ENCODE measurements around the gene CAPRIN2.
A peak's percentile ranks its signal among the peaks of the same experiment; 100 is the strongest.

CAPRIN2 gene

GRCh38 chr12:30764251-30764650, 9.5 kb upstream of the CAPRIN2 start:
- DNase-seq (ENCODE audit: low read depth): no peak

- DNase-seq (ENCODE audit: low read depth): no peak
Observed at GRCh38 chr12:30763053-30763452, 8.3 kb upstream of the CAPRIN2 start.

- no peak for DNase-seq (ENCODE audit: low read depth)
Observed at GRCh38 chr12:30761730-30762129, 7.0 kb upstream of the CAPRIN2 start.

- no peak for DNase-seq (ENCODE audit: low read depth)
Observed at GRCh38 chr12:30757316-30757715, 2.6 kb upstream of the CAPRIN2 start.

- DNase-seq (ENCODE audit: low read depth): no peak
Observed at GRCh38 chr12:30756074-30756473, 1.3 kb upstream of the CAPRIN2 start.

GRCh38 chr12:30755395-30755762, 628 bp upstream of the CAPRIN2 start:
- no peak for DNase-seq (ENCODE audit: low read depth)

- DNase-seq (ENCODE audit: low read depth): peak; percentile 2
Observed at GRCh38 chr12:30754383-30754749, 385 bp downstream of the CAPRIN2 start.

- peak; percentile 3 for DNase-seq (ENCODE audit: low read depth)
Observed at GRCh38 chr12:30753751-30754382, 884 bp downstream of the CAPRIN2 start.

GRCh38 chr12:30753233-30753632, 1.5 kb downstream of the CAPRIN2 start:
- DNase-seq (ENCODE audit: low read depth): peak; percentile 5

- no peak for DNase-seq (ENCODE audit: low read depth)
Observed at GRCh38 chr12:30752255-30752654, 2.5 kb downstream of the CAPRIN2 start.

GRCh38 chr12:30748147-30748546, 6.6 kb downstream of the CAPRIN2 start:
- no peak for DNase-seq (ENCODE audit: low read depth)

GRCh38 chr12:30746190-30746589, 8.6 kb downstream of the CAPRIN2 start:
- no peak for DNase-seq (ENCODE audit: low read depth)

- no peak for DNase-seq (ENCODE audit: low read depth)
Observed at GRCh38 chr12:30744321-30744720, 10.4 kb downstream of the CAPRIN2 start.

GRCh38 chr12:30740274-30740673, 14.5 kb downstream of the CAPRIN2 start:
- DNase-seq (ENCODE audit: low read depth): no peak

- no peak for DNase-seq (ENCODE audit: low read depth)
Observed at GRCh38 chr12:30739020-30739419, 15.7 kb downstream of the CAPRIN2 start.

- no peak for DNase-seq (ENCODE audit: low read depth)
Observed at GRCh38 chr12:30732954-30733637, 21.7 kb downstream of the CAPRIN2 start.

- no peak for DNase-seq (ENCODE audit: low read depth)
Observed at GRCh38 chr12:30730011-30730410, 24.7 kb downstream of the CAPRIN2 start.

- DNase-seq (ENCODE audit: low read depth): no peak
Observed at GRCh38 chr12:30729547-30729946, 25.2 kb downstream of the CAPRIN2 start.

- no peak for DNase-seq (ENCODE audit: low read depth)
Observed at GRCh38 chr12:30726647-30727046, 28.1 kb downstream of the CAPRIN2 start.

- peak; percentile 58 for DNase-seq (ENCODE audit: low read depth)
Observed at GRCh38 chr12:30725739-30726138, 29.0 kb downstream of the CAPRIN2 start.

GRCh38 chr12:30719060-30719459, 35.7 kb downstream of the CAPRIN2 start:
- DNase-seq (ENCODE audit: low read depth): peak; percentile 64

- DNase-seq (ENCODE audit: low read depth): no peak
Observed at GRCh38 chr12:30707613-30708342, 47.0 kb downstream of the CAPRIN2 start.

- DNase-seq (ENCODE audit: low read depth): no peak
Observed at GRCh38 chr12:30706476-30706875, 48.3 kb downstream of the CAPRIN2 start.

All from HS-5 (cell line).